Caki2 (cell line): ENCODE measurements around the gene STK4. TPM values are rescaled to one million over a fixed set of nuclear protein-coding genes. Genes with fewer than 3 reads are reported as not detected.

Source experiments
- DNase-seq: peaks from one replicate; pipeline ENCODE4 v3.0.0-alpha.2; 2015; ENCODE audit warnings: low read depth
- in situ Hi-C: cut with HindIII; loops from 2 replicates; pipeline ENCODE4 v1.10.0; 2016; ENCODE audit warnings: low sequenced_read_pairs, low pct_unique_long_range_greater_than_20kb, mixed read lengths
- total RNA-seq: library from RNA; depleted of rRNA; stranded (reverse); fragments of >200 nt; shearing (Covaris generic); gene quantifications from 2 replicates; pipeline ENCODE4 v1.2.3, GENCODE V29; 2014; ENCODE audit warnings: low replicate concordance; rRNA removed

STK4 gene
- total RNA-seq, 1 experiment from 2014 or later: 4.2 TPM

DNA sequence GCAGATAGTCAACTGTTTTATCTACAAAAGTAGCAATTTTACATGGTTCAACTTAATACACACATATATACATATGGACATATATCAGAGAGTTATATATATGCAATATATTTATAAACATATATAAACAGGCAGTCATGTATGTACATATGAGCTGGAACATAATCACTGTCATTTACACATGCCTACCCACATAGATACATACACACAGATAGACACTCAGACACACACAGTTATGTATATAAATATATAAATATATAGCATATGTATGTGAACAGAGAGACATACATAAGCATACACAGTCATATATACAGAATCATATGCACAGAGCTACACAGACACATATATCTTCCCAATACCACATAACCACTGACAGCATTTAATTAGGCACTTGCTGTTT, 146.4 kb downstream of the STK4 start:
- in situ Hi-C loops: loop anchor here (25.0 kb wide), 1 partner anchor 175 kb away; no protein-coding TSS in a partner anchor
- no peak for DNase-seq

DNA sequence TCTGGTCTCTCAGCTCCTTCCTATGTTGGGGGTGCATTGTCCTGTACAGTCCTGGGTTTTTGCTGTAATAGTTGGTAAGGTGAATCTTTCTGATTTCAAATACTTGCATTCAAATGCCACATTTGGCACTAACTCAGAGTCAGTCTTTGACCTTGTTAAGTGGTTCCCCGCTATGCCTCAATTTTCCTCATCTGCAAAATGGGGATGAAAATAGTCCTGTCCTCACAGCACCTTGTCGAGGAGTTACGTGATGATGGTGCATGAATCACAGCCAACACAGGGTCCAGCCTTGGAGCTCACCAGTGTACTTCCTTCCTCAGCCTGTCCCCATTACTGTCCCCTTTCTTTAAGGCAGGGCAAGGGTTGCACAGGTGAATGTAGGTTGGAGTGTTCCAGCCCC, 147.6 kb downstream of the STK4 start:
- DNase-seq: no peak
- in situ Hi-C loops: loop anchor here (25.0 kb wide), 1 partner anchor 173 kb away; no protein-coding TSS in a partner anchor

DNA sequence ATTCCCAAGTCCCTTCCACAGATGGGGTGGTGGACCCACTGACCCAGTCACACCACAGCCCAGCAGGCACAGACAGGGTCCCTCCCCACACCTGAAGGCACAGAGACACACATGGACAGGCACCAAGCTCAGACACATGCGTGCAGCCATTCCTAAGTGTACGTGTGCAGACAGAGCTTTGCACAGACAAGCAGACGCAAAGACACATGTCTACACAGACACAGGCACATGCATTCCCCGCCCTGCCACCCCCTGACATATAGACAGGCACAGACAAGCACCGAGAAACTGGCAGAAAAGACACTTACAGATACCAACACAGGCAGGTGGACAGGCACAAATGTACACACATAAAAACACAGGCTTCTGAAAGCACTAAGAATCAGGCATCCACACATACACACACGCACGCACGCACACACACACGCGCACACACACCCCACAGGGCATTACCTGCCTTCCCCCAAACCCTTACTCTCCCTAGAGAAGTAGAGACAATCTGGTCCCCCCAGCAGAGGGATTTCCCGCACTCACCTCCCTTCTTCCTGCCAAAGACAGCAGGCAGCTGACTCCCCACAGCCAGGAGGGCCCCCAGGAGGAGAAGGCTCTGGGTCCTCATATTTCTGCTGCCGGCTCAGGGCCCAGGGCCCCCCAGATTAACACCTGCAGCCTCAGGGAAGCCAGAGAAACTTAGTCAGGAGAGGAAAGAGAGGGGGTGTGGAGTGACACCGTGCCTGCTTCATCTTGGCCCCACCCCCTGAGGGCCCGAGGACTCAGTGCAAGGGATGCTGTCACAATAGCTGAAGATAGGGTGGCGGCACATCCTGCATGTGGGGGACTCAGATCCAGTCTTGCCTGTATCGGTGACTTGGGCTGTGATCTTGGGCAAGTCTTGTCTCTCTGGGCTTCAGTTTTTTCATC, 148.4 kb downstream of the STK4 start, which contains the start of gene WFDC5:
Gene WFDC5 (minus strand): TSS at position 710 of the 921 bp plus-strand sequence. CDS start 91 bp downstream, at position 619.
- in situ Hi-C loops: loop anchor here (25.0 kb wide), 1 partner anchor 173 kb away; no protein-coding TSS in a partner anchor
- no peak for DNase-seq

DNA sequence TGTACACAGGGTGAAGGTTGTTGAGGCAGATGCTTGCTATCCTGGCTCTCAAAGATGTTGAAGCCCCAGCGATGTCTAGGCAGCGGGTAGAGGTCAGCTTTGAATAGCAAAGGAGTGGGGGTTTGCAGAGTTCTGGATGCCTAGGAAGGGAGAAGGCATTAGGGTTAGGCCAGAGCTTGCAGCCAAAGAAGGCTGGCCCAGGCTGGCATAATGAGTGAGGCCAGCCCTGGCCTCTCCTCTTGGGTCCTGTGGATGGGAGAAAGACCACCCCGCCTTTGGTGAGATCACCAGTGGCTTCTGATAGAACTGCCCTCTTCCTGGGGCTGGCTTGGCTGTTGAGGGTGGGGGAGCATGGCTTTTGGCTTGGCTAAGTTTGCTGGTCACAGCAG, 149.1 kb downstream of the STK4 start:
- in situ Hi-C loops: loop anchor here (25.0 kb wide), 1 partner anchor 172 kb away; no protein-coding TSS in a partner anchor
- no peak for DNase-seq

DNA sequence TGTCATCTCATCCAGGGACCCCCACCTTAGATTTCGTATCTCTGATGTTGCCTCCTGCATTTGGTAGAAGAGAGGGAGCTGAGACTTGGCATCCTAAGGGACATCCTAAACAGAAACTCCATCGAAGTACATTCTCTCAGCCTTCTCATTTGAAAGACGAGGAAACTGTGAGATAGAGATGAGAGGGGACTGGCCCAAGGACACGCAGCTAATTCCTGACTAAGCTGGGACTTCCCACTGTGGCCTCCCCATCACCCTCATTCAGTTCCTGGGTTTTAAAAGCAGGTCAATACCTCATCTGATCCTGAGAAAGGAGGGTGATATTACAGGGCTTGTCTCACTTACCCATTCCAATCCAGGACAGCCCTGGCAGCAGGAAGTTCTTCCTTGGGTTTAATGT, 149.5 kb downstream of the STK4 start:
- in situ Hi-C loops: loop anchor here (25.0 kb wide), 1 partner anchor 171 kb away; no protein-coding TSS in a partner anchor
- DNase-seq: no peak

DNA sequence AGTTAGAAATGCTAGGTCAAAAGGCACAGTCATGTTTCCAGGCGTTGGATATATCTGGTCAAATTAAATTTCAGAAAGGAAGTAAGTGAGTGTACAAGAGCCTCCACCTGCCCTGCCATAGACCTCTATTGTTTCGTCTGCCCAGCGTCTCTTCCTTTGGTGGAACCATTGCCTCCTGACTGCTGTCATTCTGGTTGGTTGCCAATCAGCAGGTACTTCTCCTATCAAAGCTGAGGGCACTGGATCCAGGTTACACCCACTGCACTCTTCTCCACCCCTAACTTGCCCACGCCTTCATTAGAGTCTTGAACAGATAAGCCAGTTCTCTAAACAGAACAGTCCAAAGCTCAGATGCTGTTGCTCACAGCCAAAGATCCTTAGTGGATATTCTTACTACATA, 151.3 kb downstream of the STK4 start:
- no peak for DNase-seq
- in situ Hi-C loops: loop anchor here (25.0 kb wide), 1 partner anchor 170 kb away; no protein-coding TSS in a partner anchor

DNA sequence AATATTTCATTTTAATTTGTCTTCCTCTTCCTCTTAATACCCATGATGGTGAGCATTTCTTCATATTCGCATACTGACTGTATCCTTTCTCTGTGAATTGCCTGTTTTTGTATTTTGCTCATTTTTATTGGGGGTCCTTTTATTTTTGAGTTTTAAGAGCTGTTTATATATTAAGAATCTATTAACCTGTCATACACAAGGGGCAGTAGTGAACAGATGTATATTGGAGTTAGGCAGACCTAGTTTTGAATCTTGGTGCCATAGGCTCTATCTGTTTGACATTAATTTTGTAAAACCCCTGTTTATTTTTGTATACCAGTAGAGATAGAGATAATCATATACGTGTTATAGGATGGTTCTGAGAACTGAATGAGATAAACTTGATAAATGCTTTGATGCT, 151.7 kb downstream of the STK4 start:
- in situ Hi-C loops: loop anchor here (25.0 kb wide), 1 partner anchor 169 kb away; no protein-coding TSS in a partner anchor
- DNase-seq: no peak

DNA sequence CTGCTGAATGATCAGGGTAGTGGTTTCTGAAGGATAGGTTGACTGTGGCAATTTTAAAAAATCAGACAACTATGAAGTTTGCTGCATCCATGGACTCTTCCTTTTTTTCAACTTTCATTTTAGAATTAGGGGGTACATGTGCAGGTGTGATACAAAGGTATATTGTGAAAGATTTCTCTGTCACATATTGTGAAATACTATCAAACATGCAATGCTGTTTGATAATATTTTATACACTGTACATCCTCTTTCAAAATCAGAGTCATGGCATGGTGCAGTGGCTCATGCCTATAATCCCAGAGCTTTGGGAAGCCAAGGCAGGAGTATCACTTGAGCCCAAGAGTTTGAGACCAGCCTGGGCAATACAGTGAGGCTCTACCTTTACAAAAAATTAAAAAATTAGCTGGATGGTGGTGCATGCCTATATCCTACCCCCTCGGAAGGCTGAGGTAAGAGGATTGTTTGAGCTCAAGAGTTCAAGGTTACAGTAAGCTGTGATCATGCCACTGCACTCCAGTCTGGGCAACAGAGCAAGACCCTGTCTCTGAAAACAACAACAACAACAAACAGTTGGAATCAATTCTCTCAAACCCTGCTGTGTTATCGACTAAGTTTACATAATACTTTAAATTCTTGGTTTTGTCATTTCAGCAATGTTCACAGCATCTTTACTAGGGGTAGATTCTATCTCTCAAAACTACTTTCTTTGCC, 153.4 kb downstream of the STK4 start:
- in situ Hi-C loops: loop anchor here (25.0 kb wide), 1 partner anchor 168 kb away; no protein-coding TSS in a partner anchor
- DNase-seq: no peak

DNA sequence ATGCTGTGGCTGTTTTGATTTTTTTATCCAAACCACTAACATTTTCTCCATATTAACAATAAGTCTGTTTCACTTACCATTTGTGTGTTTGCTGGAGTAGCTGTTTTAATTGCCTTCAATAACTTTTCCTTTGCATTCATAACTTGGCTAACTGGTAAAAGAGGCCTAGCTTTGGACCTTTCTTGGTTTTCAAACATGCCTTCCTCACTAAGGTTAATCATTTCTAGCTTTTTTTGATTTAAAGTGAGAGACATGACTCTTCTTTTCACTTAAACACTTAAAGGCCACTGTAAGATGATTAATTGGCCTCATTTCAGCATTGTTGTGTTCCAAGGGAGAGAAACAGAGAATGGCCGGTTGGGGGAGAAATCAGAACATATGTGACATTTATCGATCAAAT, 155.1 kb downstream of the STK4 start:
- DNase-seq: no peak
- in situ Hi-C loops: loop anchor here (25.0 kb wide), 1 partner anchor 166 kb away; no protein-coding TSS in a partner anchor

DNA sequence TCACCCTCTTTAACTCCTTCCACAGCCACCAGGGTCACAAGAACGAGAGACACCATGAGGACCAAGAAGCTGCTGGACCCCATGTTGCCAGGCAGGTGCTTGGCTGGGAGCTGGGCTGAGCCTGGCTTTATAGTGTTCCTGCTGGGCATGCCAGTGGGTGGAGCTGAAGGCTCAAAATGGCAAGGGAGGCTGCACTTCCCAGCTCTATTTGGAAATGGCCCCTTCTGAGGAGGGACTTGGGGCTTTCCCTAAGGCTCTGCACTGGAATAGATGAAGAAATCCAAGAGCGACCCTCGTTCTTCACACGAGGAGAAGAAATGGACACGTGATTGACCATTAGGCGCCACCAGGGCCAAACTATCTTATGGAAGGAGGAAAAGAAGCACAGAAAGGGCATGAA, 158.1 kb downstream of the STK4 start, which contains the start of gene WFDC12:
Gene WFDC12 (minus strand): TSS at position 101 of the 400 bp plus-strand sequence. CDS start 18 bp downstream, at position 83.
- no peak for DNase-seq
- in situ Hi-C loops: loop anchor here (25.0 kb wide), 1 partner anchor 163 kb away; no protein-coding TSS in a partner anchor

DNA sequence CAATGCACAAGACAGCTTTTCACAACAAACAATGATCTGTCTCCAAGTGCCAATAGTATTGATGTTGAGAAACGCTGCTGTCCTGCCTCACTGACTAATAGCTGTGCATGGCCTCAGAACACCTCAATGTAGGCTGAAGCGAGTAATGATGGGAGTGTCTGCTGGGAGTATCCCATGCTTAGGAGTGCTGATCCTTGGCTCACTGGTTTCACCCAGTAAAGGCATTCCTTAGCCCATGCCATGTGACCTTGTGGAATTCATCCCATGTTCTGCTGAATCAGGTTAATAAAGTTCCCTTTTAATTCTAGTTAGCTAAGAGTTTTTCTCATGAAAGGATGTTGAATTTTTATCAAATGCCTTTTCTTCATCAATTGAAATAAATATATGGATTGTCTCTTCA, 161.8 kb downstream of the STK4 start:
- in situ Hi-C loops: no loop called here
- peak; percentile 67 for DNase-seq

Other genes with a start within 250 kb of the STK4 start
- not detected in 2 replicates for gene KCNK15, start 220.6 kb upstream of the STK4 start, total RNA-seq
- not detected in 2 replicates for gene RIMS4, start 156.0 kb upstream of the STK4 start, total RNA-seq
- 105 and 115 TPM in 2 replicates for gene YWHAB, start 80.8 kb upstream of the STK4 start, total RNA-seq
- gene PABPC1L, start 56.5 kb upstream of the STK4 start, total RNA-seq: 6.1 and 10.3 TPM in 2 replicates
- gene TOMM34, start 6.1 kb upstream of the STK4 start, total RNA-seq: 42.3 and 48.0 TPM in 2 replicates
- not detected in 2 replicates for gene KCNS1, start 134.6 kb downstream of the STK4 start, total RNA-seq
- not detected in 2 replicates for gene WFDC5, start 148.7 kb downstream of the STK4 start, total RNA-seq
- not detected in 2 replicates for gene WFDC12, start 158.0 kb downstream of the STK4 start, total RNA-seq
- gene PI3, start 208.4 kb downstream of the STK4 start, total RNA-seq: not detected in 2 replicates
- not detected in 2 replicates for gene SEMG1, start 240.5 kb downstream of the STK4 start, total RNA-seq